C4-2B (cell line): ENCODE measurements around the gene ERAL1.

Experiments
- H3K27ac ChIP-seq: fragments of 450-650 bp; 2 replicates; pipeline ENCODE4 v1.5.1; 2017
- ZFX ChIP-seq: fragments of 450-650 bp; IDR thresholded peaks from 2 replicates; pipeline ENCODE4 v1.6.1; 2017
- TF ChIP-seq, protein P1 (sequence below): fragments of 450-650 bp; conservative IDR thresholded peaks from 2 replicates; pipeline ENCODE4 v1.5.1; 2017; ENCODE audit warnings: mild to moderate bottlenecking

The ERAL1 gene

DNA sequence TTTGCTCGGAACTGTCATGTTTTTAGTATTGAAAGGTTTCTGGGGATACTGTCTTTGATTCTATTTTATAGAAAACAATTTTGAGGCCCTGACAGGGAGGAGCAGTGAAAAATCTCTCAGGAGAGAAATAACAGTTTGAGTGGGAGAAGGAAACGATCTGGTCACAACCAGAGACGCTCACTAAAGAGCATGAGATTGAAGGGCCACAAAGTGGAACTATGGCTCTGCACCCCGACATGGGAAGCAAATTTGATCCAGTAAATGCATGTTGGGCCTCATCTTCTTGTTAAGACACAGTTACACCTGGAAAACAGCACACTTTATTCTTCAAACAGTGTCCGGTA, 492 bp downstream of the ERAL1 start:
- H3K27ac ChIP-seq, result peak overlapping the region; percentile 78
- TF ChIP-seq, protein P1, sequence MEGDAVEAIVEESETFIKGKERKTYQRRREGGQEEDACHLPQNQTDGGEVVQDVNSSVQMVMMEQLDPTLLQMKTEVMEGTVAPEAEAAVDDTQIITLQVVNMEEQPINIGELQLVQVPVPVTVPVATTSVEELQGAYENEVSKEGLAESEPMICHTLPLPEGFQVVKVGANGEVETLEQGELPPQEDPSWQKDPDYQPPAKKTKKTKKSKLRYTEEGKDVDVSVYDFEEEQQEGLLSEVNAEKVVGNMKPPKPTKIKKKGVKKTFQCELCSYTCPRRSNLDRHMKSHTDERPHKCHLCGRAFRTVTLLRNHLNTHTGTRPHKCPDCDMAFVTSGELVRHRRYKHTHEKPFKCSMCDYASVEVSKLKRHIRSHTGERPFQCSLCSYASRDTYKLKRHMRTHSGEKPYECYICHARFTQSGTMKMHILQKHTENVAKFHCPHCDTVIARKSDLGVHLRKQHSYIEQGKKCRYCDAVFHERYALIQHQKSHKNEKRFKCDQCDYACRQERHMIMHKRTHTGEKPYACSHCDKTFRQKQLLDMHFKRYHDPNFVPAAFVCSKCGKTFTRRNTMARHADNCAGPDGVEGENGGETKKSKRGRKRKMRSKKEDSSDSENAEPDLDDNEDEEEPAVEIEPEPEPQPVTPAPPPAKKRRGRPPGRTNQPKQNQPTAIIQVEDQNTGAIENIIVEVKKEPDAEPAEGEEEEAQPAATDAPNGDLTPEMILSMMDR, result no peak
- TF ChIP-seq ZFX, result no peak

DNA sequence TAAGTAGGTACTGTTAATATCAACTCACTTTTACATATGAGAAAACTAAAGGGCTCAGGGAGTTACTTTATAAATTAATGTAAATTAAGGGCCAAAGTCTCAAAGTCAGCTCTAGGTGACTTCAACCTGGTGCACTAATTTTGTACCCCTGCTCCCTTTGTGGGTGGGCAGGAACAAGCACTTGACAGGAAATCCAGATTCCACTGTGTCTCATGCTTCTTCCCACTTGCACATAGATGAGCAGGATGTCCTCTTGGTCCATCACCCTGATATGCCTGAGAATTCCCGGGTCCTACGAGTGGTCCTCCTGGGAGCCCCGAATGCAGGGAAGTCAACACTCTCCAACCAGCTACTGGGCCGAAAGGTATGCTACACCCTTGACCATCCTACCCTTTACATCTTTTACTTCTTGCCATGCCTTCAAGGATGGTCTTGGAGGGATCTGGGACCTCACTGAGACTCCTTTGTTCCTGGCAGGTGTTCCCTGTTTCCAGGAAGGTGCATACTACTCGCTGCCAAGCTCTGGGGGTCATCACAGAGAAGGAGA, 1.3 kb downstream of the ERAL1 start:
- TF ChIP-seq, protein P1, result no peak
- no peak for TF ChIP-seq ZFX
- H3K27ac ChIP-seq, result no peak overlapping the region

DNA sequence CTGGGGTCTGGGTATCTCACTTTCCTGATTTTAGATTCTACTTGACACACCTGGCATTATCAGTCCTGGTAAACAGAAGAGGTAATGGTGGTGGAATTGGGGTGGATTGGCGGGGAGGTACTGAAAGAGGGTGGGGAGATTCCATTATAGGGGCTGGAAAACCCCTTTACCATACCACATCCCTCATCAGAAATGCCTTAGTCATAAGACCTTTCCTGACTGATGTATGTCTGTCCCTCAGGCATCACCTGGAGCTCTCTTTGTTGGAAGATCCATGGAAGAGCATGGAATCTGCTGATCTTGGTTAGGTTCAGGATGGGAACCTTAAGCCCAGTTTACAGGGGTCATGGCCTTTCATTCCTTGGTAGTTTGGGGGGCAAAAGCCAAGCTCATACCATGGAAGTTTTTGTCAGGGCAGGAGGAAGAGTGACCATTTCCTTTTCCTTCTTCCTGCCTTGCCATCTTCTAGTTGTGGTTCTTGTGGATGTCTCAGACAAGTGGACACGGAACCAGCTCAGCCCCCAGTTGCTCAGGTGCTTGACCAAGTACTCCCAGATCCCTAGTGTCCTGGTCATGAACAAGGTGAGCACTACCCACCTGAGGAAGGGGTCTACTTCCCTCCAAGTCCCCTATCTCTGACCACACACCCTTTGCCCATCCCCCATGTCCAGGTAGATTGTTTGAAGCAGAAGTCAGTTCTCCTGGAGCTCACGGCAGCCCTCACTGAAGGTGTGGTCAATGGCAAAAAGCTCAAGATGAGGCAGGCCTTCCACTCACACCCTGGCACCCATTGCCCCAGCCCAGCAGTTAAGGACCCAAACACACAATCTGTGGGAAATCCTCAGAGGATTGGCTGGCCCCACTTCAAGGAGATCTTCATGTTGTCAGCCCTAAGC, 3.3 kb downstream of the ERAL1 start:
- no peak overlapping the region for H3K27ac ChIP-seq
- TF ChIP-seq, protein P1, result no peak
- no peak for TF ChIP-seq ZFX

GRCh38 chr17:28858801-28859355, 4.1 kb downstream of the ERAL1 start:
- TF ChIP-seq, protein P1, result no peak
- no peak for TF ChIP-seq ZFX
- H3K27ac ChIP-seq, result no peak overlapping the region

- no peak for TF ChIP-seq ZFX
- TF ChIP-seq, protein P1, result no peak
Observed at GRCh38 chr17:28860363-28860808, 5.6 kb downstream of the ERAL1 start.

GRCh38 chr17:28861393-28862203, 6.8 kb downstream of the ERAL1 start:
- no peak for TF ChIP-seq ZFX

More at GRCh38 chr17:28860363-28860808, 5.6 kb downstream of the ERAL1 start:
- H3K27ac ChIP-seq, result no peak overlapping the region

GRCh38 chr17:28862561-28862960, 7.7 kb downstream of the ERAL1 start:
- no peak for TF ChIP-seq ZFX
- TF ChIP-seq, protein P1, result no peak
- no peak overlapping the region for H3K27ac ChIP-seq

More at GRCh38 chr17:28861393-28862203, 6.8 kb downstream of the ERAL1 start:
- H3K27ac ChIP-seq, result no peak overlapping the region
